Measurements from ENCODE around the gene TTC34.

DNA sequence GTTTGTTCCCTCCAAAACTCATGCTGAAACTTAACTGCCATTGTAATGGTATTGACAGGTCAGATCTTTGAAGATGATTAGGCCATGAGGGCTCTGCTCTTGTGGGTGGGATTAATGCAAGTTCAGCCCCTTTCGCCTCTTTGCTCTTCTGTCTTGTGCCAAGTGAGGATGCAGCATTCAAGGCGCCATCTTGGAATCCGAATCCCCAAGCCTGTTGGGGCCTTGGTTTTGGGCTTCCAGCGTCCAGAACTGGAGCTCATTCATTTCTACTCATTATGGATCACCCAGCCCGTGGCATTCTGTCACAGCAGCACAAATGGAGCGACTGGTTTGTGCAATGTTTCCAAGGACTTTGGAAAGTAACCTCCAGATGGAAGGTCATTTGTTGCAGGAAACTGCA, 5.6 kb downstream of the TTC34 start:
- no peak for TF ChIP-seq POLR2A (IDR thresholded peaks at IDR 0.05)
- TF ChIP-seq, protein P1, sequence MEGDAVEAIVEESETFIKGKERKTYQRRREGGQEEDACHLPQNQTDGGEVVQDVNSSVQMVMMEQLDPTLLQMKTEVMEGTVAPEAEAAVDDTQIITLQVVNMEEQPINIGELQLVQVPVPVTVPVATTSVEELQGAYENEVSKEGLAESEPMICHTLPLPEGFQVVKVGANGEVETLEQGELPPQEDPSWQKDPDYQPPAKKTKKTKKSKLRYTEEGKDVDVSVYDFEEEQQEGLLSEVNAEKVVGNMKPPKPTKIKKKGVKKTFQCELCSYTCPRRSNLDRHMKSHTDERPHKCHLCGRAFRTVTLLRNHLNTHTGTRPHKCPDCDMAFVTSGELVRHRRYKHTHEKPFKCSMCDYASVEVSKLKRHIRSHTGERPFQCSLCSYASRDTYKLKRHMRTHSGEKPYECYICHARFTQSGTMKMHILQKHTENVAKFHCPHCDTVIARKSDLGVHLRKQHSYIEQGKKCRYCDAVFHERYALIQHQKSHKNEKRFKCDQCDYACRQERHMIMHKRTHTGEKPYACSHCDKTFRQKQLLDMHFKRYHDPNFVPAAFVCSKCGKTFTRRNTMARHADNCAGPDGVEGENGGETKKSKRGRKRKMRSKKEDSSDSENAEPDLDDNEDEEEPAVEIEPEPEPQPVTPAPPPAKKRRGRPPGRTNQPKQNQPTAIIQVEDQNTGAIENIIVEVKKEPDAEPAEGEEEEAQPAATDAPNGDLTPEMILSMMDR (IDR thresholded peaks at IDR 0.05): no peak

All from esophagus squamous epithelium (tissue), 4 donors.